Measurements from ENCODE around the gene F13B.

DNA sequence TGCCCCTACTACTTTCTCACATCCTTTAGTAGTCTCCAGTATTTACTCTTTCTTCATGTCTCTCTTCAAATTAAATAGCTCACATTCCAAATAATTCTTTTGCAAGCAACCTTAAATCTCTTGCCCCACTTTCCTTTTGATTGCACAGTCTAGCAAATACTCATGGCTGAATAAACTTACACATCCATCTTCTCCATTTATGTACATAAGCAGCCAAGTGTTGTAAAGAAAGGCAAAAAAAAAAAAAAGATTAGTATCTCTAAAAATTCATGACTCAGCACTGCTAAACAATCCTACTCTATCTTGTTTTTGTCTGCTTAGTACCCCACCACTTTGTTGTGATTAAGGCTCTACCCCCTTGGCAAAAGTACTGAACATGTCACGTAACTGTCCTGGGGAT lies 42.6 kb downstream of the F13B start:
- TF ChIP-seq GATA2 (IDR thresholded peaks at IDR 0.05; ENCODE audit: low read depth, low read length) (no peak), GATA3 (IDR thresholded peaks at IDR 0.05; ENCODE audit: low read depth, low read length) (no peak)
